Mesenchymal stem cell (in vitro differentiated cells and primary cell): ENCODE measurements around the gene SF3B6.

Source experiments
- DNase-seq: peaks from one replicate; pipeline ENCODE4 v3.0.0-alpha.2; 2013
- H2AFZ ChIP-seq: one replicate; pipeline ENCODE4 v1.6.1; 2013; ENCODE audit warnings: low read depth, mild to moderate bottlenecking, control low read depth, inconsistent platforms, low read length, moderate library complexity
- H2AK5ac ChIP-seq: 2 replicates; pipeline ENCODE4 v1.6.1; 2013; ENCODE audit warnings: low read length, moderate library complexity, mild to moderate bottlenecking, inconsistent platforms; ENCODE audit not compliant: severe bottlenecking
- H2BK120ac ChIP-seq: one replicate; pipeline ENCODE4 v1.6.1; 2013; ENCODE audit warnings: low read depth, mild to moderate bottlenecking, inconsistent platforms, low read length, moderate library complexity
- H2BK12ac ChIP-seq, 2 experiments: one replicate each; pipeline ENCODE4 v1.6.1; 2013; ENCODE audit warnings: inconsistent platforms in 2 of 2, low read length in 2 of 2, mild to moderate bottlenecking in 2 of 2, moderate library complexity in 2 of 2, control low read depth in 1 of 2
- H2BK15ac ChIP-seq: one replicate; pipeline ENCODE4 v1.6.1; 2013; ENCODE audit warnings: mild to moderate bottlenecking, low read depth, inconsistent platforms; ENCODE audit not compliant: poor library complexity, severe bottlenecking
- H2BK5ac ChIP-seq: 2 replicates; pipeline ENCODE4 v1.6.1; 2013; ENCODE audit warnings: low read depth, mild to moderate bottlenecking, low read length, control low read depth, inconsistent platforms; ENCODE audit not compliant: poor library complexity, severe bottlenecking
- H3K14ac ChIP-seq, 2 experiments: one replicate each; pipeline ENCODE4 v1.6.1; 2013; ENCODE audit warnings: inconsistent platforms in 2 of 2, low read length in 2 of 2, control low read depth in 1 of 2, mild to moderate bottlenecking in 1 of 2, moderate library complexity in 1 of 2
- H3K18ac ChIP-seq, 2 experiments: one replicate each; pipeline ENCODE4 v1.6.1; 2013; ENCODE audit warnings: inconsistent platforms in 2 of 2, low read length in 2 of 2, control low read depth in 1 of 2, low read depth in 1 of 2, mild to moderate bottlenecking in 1 of 2
- H3K23ac ChIP-seq, 2 experiments: one replicate each; pipeline ENCODE4 v1.6.1; 2013; ENCODE audit warnings: inconsistent platforms in 2 of 2, low read length in 2 of 2, mild to moderate bottlenecking in 2 of 2, moderate library complexity in 2 of 2, control low read depth in 1 of 2
- H3K27ac ChIP-seq: 2 replicates; pipeline ENCODE4 v1.5.1; 2013; ENCODE audit warnings: mild to moderate bottlenecking, moderate library complexity, low read length, control low read depth, inconsistent platforms; ENCODE audit not compliant: poor library complexity, severe bottlenecking
- H3K27me3 ChIP-seq, 2 experiments: 2 replicates each; pipeline versions ENCODE4 v1.6.1 to v1.7.0; 2013; ENCODE audit warnings: low read length in 2 of 2, mild to moderate bottlenecking in 2 of 2, moderate library complexity in 2 of 2, control low read depth in 1 of 2, inconsistent platforms in 1 of 2; ENCODE audit not compliant: control insufficient read depth in 1 of 2, insufficient read depth in 1 of 2
- H3K36me3 ChIP-seq, 2 experiments: 2 replicates each; pipeline versions ENCODE4 v1.6.1 to v1.7.0; 2013; ENCODE audit warnings: low read length in 2 of 2, control low read depth in 1 of 2, inconsistent platforms in 1 of 2, low read depth in 1 of 2, mild to moderate bottlenecking in 1 of 2; ENCODE audit not compliant: insufficient read depth in 2 of 2, control insufficient read depth in 1 of 2
- H3K4ac ChIP-seq, 2 experiments: one replicate each; pipeline ENCODE4 v1.6.1; 2013; ENCODE audit warnings: inconsistent platforms in 2 of 2, low read length in 2 of 2, mild to moderate bottlenecking in 2 of 2, moderate library complexity in 2 of 2, control low read depth in 1 of 2, low read depth in 1 of 2
- H3K4me1 ChIP-seq: 2 replicates; pipeline ENCODE4 v1.6.1; 2013; ENCODE audit warnings: low read depth, low read length, control low read depth; ENCODE audit not compliant: control insufficient read depth, insufficient read depth
- H3K4me2 ChIP-seq: 2 replicates; pipeline ENCODE4 v1.6.1; 2013; ENCODE audit warnings: low read length, mild to moderate bottlenecking, inconsistent platforms; ENCODE audit not compliant: poor library complexity, severe bottlenecking
- H3K4me3 ChIP-seq, 2 experiments: 2 replicates each; pipeline versions ENCODE4 v1.5.1 to v1.7.0; 2013; ENCODE audit warnings: low read length in 2 of 2, mild to moderate bottlenecking in 2 of 2, control low read depth in 1 of 2, low read depth in 1 of 2; ENCODE audit not compliant: insufficient read depth in 1 of 2
- H3K79me1 ChIP-seq: replicated peaks from 2 replicates; pipeline ENCODE4 v1.6.1; 2013; ENCODE audit warnings: mild to moderate bottlenecking, control low read depth, low read length, inconsistent platforms; ENCODE audit not compliant: poor library complexity, severe bottlenecking
- H3K9ac ChIP-seq: 2 replicates; pipeline ENCODE4 v1.7.0; 2013; ENCODE audit warnings: mild to moderate bottlenecking, low read length, moderate library complexity
- H3K9me3 ChIP-seq: 2 replicates; pipeline ENCODE4 v1.7.0; 2013; ENCODE audit warnings: mild to moderate bottlenecking, low read length; ENCODE audit not compliant: control insufficient read depth
- H4K8ac ChIP-seq: one replicate; pipeline ENCODE4 v1.6.1; 2013; ENCODE audit warnings: inconsistent platforms, mild to moderate bottlenecking, low read length, moderate library complexity
- H4K91ac ChIP-seq: one replicate; pipeline ENCODE4 v1.6.1; 2013; ENCODE audit warnings: mild to moderate bottlenecking, low read length, inconsistent platforms
- WGBS: methylation state at CpG from one replicate; pipeline ENCODE4 v1.1.7; 2013; ENCODE audit warnings: mixed read lengths; 5-methylcytosine and 5-hydroxymethylcytosine counted together

SF3B6 gene

DNA sequence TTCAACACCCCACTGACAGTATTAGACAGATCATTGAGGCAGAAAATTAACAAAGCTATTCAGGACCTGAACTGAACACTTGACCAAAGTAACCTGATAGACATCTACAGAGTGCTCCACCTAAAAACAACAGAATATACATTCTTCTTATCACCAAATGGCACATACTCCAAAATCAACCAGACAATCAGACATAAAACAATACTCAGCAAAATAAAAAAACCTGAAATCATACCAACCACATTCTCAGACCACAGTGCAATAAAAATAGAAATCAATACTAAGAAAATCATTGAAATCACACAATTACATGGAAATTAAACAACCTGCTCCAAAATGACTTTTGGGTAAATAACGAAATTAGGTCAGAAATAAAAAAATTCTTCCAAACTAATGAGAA is 31.2 kb upstream of the SF3B6 start:
- whole genome bisulfite sequencing = no CpG with 5 or more reads among the region's 1 CpG

DNA sequence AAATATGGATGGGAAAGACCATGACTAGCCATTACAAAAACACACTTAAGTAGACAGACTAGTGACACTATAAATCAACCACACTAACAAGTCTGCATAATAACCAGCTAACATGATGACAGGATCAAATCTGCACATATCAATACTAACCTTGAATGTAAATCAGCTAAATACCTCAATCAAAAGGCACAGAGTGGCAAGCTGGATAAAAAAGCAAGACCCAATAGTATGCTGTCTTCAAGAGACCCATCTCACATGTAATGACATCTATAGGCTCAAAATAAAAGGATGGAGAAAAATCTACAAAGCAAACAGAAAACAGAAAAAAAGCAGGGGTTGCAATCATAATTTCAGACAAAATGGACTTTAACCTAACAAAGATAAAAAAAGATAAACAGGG is 30.7 kb upstream of the SF3B6 start:
- H3K36me3 ChIP-seq = peaks cover 0 to 15% of the 10 kb centered on the region in 2 experiments
- no peak overlapping the region for H3K9ac ChIP-seq
- no peak overlapping the region for H4K8ac ChIP-seq
- H3K4me2 ChIP-seq = no peak overlapping the region
- no peak overlapping the region for H2BK15ac ChIP-seq
- no peak overlapping the region for H3K4me3 ChIP-seq
- peaks cover 3% of the 10 kb centered on the region for H3K4me1 ChIP-seq
- no peak overlapping the region for H3K27ac ChIP-seq
- no peak overlapping the region for H3K23ac ChIP-seq
- no peak overlapping the region for H2BK5ac ChIP-seq
- no peaks in the 10 kb centered on the region for H3K79me1 ChIP-seq
- DNase-seq = no peak
- H3K9me3 ChIP-seq = peaks cover 5% of the 10 kb centered on the region
- no peak overlapping the region for H3K18ac ChIP-seq
- H3K14ac ChIP-seq = no peak overlapping the region
- H2BK120ac ChIP-seq = no peak overlapping the region
- H2AFZ ChIP-seq = no peak overlapping the region
- H3K27me3 ChIP-seq = no peaks in the 10 kb centered on the region
- no peak overlapping the region for H2AK5ac ChIP-seq
- no peak overlapping the region for H4K91ac ChIP-seq
- H3K4ac ChIP-seq = no peak overlapping the region
- H2BK12ac ChIP-seq = no peak overlapping the region

More for the DNA sequence above, 31.2 kb upstream of the SF3B6 start:
- no peak overlapping the region for H2BK12ac ChIP-seq
- H2BK120ac ChIP-seq = no peak overlapping the region
- no peaks in the 10 kb centered on the region for H3K79me1 ChIP-seq
- H4K91ac ChIP-seq = no peak overlapping the region
- H3K4me2 ChIP-seq = no peak overlapping the region
- H2BK15ac ChIP-seq = no peak overlapping the region
- H3K27ac ChIP-seq = no peak overlapping the region
- H3K18ac ChIP-seq = no peak overlapping the region
- H3K23ac ChIP-seq = no peak overlapping the region
- H3K4me1 ChIP-seq = peaks cover 3% of the 10 kb centered on the region
- H3K14ac ChIP-seq = no peak overlapping the region
- peaks cover 0 to 15% of the 10 kb centered on the region in 2 experiments for H3K36me3 ChIP-seq
- no peak overlapping the region for H3K9ac ChIP-seq
- no peak overlapping the region for H2AFZ ChIP-seq
- H2AK5ac ChIP-seq = no peak overlapping the region
- H3K9me3 ChIP-seq = peaks cover 5% of the 10 kb centered on the region
- no peak overlapping the region for H3K4me3 ChIP-seq
- H4K8ac ChIP-seq = no peak overlapping the region
- H2BK5ac ChIP-seq = no peak overlapping the region
- H3K4ac ChIP-seq = no peak overlapping the region
- H3K27me3 ChIP-seq = no peaks in the 10 kb centered on the region
- no peak for DNase-seq

DNA sequence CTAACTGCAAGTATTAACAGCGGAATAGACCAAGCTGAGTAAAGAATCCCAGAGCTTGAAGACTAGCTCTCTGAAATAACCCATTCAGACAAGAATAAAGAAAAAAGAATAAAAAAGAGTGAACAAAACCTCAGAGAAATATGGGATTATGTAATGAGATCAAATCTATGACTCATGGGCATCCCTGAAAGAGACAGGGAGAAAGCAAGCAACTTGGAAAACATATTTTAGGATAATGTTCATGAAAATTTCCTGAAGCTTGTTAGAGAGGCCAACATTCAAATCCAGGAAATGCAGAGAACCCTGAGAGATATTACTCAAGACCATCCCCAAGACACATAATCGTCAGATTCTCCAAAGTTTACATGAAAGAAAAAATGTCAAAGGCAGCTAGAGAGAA is 29.7 kb upstream of the SF3B6 start:
- Histone ChIP-seq H2AK5ac (no peak overlapping the region), H4K8ac (no peak overlapping the region), H3K23ac (no peak overlapping the region), H3K4me3 (no peak overlapping the region), H3K4me2 (no peak overlapping the region), H4K91ac (no peak overlapping the region), H2AFZ (no peak overlapping the region), H3K4ac (no peak overlapping the region), H2BK12ac (no peak overlapping the region), H3K4me1 (no peaks in the 10 kb centered on the region), H2BK5ac (no peak overlapping the region), H3K9ac (no peak overlapping the region), H3K27me3 (no peaks in the 10 kb centered on the region), H3K14ac (no peak overlapping the region), H3K9me3 (peaks cover 5% of the 10 kb centered on the region), H2BK120ac (no peak overlapping the region), H2BK15ac (no peak overlapping the region), H3K36me3 (peaks cover 0 to 15% of the 10 kb centered on the region in 2 experiments), H3K18ac (no peak overlapping the region), H3K79me1 (no peaks in the 10 kb centered on the region), H3K27ac (no peak overlapping the region)
- DNase-seq = no peak
- 40% methylated on average over 1 of the region's 2 CpGs for whole genome bisulfite sequencing

DNA sequence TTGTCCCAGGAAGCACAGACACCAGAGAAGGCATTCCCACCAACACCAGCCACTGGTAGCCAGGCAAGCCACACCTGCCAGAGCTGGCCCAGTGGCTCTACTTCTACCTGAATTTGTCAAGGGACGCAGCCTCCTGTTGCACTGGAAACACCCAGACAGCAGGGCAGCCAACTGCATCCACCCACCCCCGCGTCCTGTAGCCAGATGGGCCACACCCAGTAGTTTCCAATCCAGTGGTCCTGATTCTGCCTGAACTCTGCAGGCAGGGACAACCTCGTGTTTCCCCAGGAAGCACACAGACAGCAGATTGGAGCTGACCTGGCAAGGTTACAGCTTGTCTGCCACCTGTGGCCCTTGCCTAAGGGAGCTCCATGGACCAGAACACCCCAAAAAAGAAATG is 28.8 kb upstream of the SF3B6 start:
- no peak overlapping the region for H2BK12ac ChIP-seq
- H2BK120ac ChIP-seq = no peak overlapping the region
- no peak overlapping the region for H3K23ac ChIP-seq
- H3K27me3 ChIP-seq = no peaks in the 10 kb centered on the region
- no peak overlapping the region for H2AK5ac ChIP-seq
- DNase-seq = no peak
- H3K4me3 ChIP-seq = no peak overlapping the region
- no peak overlapping the region for H3K18ac ChIP-seq
- 66% methylated on average over 4 of the region's 4 CpGs for WGBS
- no peaks in the 10 kb centered on the region for H3K79me1 ChIP-seq
- H4K91ac ChIP-seq = no peak overlapping the region
- no peak overlapping the region for H4K8ac ChIP-seq
- H3K4ac ChIP-seq = no peak overlapping the region
- H3K36me3 ChIP-seq = peaks cover 0 to 15% of the 10 kb centered on the region in 2 experiments
- no peaks in the 10 kb centered on the region for H3K4me1 ChIP-seq
- no peak overlapping the region for H3K27ac ChIP-seq
- H3K9me3 ChIP-seq = peaks cover 5% of the 10 kb centered on the region
- H3K4me2 ChIP-seq = no peak overlapping the region
- H2AFZ ChIP-seq = no peak overlapping the region
- H2BK5ac ChIP-seq = no peak overlapping the region
- peak overlapping the region in 1 of 2 experiments; percentile 3 for H3K14ac ChIP-seq
- no peak overlapping the region for H3K9ac ChIP-seq
- no peak overlapping the region for H2BK15ac ChIP-seq
